ENCODE data around the gene TBC1D5. TPM values are rescaled to one million over a fixed set of nuclear protein-coding genes. Genes with fewer than 3 reads are reported as not detected.

The TBC1D5 gene
- total and polyA plus RNA-seq, 2 of the 8 experiments (the other 6 are each of a cell fraction or from before 2014, with no cell fraction given): 11.0 to 22.9 TPM

GRCh38 chr3:17166369-17166768 lies 576.1 kb downstream of the TBC1D5 start (continued):
- TF ChIP-seq CHD7 (IDR thresholded peaks at IDR 0.05; ENCODE audit: insufficient replicate concordance, low read length) (no peak), CHD2 (IDR thresholded peaks at IDR 0.05; ENCODE audit: low read length) (no peak), TEAD4 (IDR thresholded peaks at IDR 0.05; ENCODE audit: low read depth, low read length) (no peak), JUND (IDR thresholded peaks at IDR 0.05; ENCODE audit: low read length) (no peak), EZH2 (IDR thresholded peaks at IDR 0.05; ENCODE audit: low read depth, low read length, severe bottlenecking) (no peak)
